ENCODE results near the gene RPL37.

DNA sequence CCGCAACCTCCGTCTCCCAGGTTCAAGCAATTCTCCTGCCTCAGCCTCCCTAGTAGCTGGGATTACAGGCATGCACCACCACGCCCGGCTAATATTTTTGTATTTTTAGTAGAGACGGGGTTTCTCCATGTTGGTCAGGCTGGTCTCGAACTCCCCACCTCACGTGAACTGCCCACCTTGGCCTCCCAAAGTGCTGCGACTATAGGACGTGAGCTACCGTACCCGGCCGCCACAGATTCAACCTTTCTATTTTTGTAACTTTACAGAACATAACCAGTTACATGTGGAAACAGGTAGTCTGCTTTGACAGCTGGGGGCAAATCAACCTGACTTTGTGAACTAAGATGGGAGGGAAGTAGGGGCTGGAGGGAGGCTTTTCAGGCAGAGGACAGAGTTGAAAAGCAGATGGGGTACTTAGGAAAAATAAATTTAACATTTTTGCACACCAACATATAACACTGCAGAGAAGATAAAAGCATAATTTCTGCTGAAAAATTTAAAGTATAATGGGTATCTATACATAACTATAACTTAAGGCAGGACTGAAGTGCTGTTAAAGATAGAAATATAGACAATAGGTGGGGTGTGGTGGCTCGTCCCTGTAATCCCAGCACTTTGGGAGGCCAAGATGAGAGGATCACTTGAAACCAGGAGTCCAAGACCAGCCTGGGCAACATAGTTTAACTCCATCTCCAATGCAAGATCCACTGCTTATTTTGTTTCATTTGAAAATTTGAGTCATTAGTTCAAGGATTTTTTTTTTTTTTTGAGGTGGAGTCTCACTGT lies 5.1 kb downstream of the RPL37 start:
- TF ChIP-seq CTCF (IDR thresholded peaks at IDR 0.05) (no peak), POLR2A (IDR thresholded peaks at IDR 0.05) (no peak)
